GM21717 (cell line): ENCODE results near the gene HMGB1.
"Not testable (repeated sequence)": the region's sequence is repeated elsewhere in the genome, so short reads cannot be mapped to it uniquely, and the experiment has no call there.

Experiments
- ATAC-seq: cut with Tn5 transposase; IDR thresholded peaks from one replicate; pipeline ENCODE4 v1.9.1; 2021; ENCODE audit warnings: mild to moderate bottlenecking, moderate library complexity; ENCODE audit not compliant: unreplicated experiment

Gene HMGB1

GRCh38 chr13:30466841-30467252, 1.1 kb upstream of the HMGB1 start:
- no peak for ATAC-seq

GRCh38 chr13:30466358-30466714, 600 bp upstream of the HMGB1 start:
- ATAC-seq, result no peak

- peak; percentile 4 for ATAC-seq
Measured at GRCh38 chr13:30465343-30465592, 468 bp downstream of the HMGB1 start.

- ATAC-seq, result peak; percentile 28
Measured at GRCh38 chr13:30464496-30465342, 1.0 kb downstream of the HMGB1 start.

- peak; percentile 45 for ATAC-seq
Measured at GRCh38 chr13:30463787-30464495, 1.8 kb downstream of the HMGB1 start.

- not testable (repeated sequence) for ATAC-seq
Measured at GRCh38 chr13:30461279-30462066, 4.3 kb downstream of the HMGB1 start.

GRCh38 chr13:30457306-30457891, 8.3 kb downstream of the HMGB1 start:
- no peak for ATAC-seq

GRCh38 chr13:30456290-30456689, 9.4 kb downstream of the HMGB1 start:
- ATAC-seq, result no peak

GRCh38 chr13:30454991-30455390, 10.7 kb downstream of the HMGB1 start:
- no peak for ATAC-seq

- ATAC-seq, result no peak
Measured at GRCh38 chr13:30453727-30454126, 12.0 kb downstream of the HMGB1 start.

GRCh38 chr13:30451476-30451875, 14.3 kb downstream of the HMGB1 start:
- ATAC-seq, result not testable (repeated sequence)

GRCh38 chr13:30450066-30450465, 15.7 kb downstream of the HMGB1 start:
- ATAC-seq, result no peak

- no peak for ATAC-seq
Measured at GRCh38 chr13:30448441-30448840, 17.3 kb downstream of the HMGB1 start.

GRCh38 chr13:30446126-30446500, 19.6 kb downstream of the HMGB1 start:
- ATAC-seq, result no peak

- no peak for ATAC-seq
Measured at GRCh38 chr13:30443957-30444404, 21.8 kb downstream of the HMGB1 start.

- ATAC-seq, result not testable (repeated sequence)
Measured at GRCh38 chr13:30443491-30443890, 22.2 kb downstream of the HMGB1 start.

- no peak for ATAC-seq
Measured at GRCh38 chr13:30442926-30443325, 22.8 kb downstream of the HMGB1 start.

- no peak for ATAC-seq
Measured at GRCh38 chr13:30440910-30441703, 24.6 kb downstream of the HMGB1 start.

GRCh38 chr13:30438286-30438685, 27.4 kb downstream of the HMGB1 start:
- no peak for ATAC-seq

- ATAC-seq, result no peak
Measured at GRCh38 chr13:30437177-30437576, 28.6 kb downstream of the HMGB1 start.
